HFF-Myc (cell line): ENCODE results near the gene ATG10.

Source experiments
- DNase-seq: peaks from one replicate; pipeline ENCODE4 v3.0.0-alpha.2; 2011; ENCODE audit warnings: low read depth; ENCODE audit errors: extremely low read depth
- H3K4me3 ChIP-seq: replicated peaks from 2 replicates; pipeline ENCODE4 v1.5.1; 2011; ENCODE audit warnings: low read depth, mild to moderate bottlenecking, control low read depth, low read length
- TF ChIP-seq, protein P1 (sequence below): IDR thresholded peaks from 2 replicates; pipeline ENCODE4 v1.5.1; 2012; ENCODE audit warnings: mild to moderate bottlenecking, low read depth, low read length, control low read depth; ENCODE audit errors: missing control alignments

The ATG10 gene

DNA sequence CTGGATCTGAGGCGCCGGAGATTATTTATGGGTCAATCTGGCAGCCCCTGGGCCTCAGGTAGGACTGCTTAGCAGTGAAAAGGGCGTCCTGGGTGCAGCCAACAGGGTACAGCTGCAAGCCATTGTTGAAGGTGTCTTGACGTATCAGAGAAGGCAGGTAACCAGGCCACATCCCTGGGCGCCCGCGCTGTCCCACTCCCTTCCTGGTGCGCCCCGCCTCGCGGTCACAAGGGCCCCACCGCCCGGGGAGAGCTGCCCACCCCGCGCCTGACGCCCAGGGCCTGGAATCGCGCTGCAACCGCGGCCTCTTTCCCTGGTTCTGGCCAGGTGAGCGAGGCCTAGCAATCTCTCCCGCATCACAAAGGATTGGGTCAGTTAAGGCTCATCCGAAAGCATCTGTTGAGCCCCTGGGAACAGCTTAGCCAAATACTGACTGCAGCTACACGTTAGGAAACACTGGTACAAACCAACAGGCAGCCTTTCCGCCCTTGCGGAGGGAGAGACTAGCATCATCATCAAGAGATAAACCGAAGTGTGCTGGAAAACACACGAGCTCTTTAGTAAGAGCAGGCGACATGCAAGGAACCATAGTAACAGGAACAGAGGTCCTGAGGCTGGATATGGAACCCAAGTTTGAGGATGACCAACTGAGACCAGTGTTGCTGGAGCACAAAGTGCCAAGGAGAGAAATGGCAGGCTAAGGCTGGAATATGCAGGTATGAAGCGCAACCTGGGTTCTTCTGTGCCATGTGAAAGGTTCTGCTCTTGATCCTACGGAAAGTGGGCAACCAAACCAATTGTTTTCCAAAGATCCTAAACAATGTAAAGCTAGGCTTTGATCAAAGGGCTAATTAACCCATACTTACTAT, 302.8 kb downstream of the ATG10 start:
- no peak for DNase-seq
- TF ChIP-seq, protein P1, sequence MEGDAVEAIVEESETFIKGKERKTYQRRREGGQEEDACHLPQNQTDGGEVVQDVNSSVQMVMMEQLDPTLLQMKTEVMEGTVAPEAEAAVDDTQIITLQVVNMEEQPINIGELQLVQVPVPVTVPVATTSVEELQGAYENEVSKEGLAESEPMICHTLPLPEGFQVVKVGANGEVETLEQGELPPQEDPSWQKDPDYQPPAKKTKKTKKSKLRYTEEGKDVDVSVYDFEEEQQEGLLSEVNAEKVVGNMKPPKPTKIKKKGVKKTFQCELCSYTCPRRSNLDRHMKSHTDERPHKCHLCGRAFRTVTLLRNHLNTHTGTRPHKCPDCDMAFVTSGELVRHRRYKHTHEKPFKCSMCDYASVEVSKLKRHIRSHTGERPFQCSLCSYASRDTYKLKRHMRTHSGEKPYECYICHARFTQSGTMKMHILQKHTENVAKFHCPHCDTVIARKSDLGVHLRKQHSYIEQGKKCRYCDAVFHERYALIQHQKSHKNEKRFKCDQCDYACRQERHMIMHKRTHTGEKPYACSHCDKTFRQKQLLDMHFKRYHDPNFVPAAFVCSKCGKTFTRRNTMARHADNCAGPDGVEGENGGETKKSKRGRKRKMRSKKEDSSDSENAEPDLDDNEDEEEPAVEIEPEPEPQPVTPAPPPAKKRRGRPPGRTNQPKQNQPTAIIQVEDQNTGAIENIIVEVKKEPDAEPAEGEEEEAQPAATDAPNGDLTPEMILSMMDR: no peak
- H3K4me3 ChIP-seq: no peak overlapping the region

DNA sequence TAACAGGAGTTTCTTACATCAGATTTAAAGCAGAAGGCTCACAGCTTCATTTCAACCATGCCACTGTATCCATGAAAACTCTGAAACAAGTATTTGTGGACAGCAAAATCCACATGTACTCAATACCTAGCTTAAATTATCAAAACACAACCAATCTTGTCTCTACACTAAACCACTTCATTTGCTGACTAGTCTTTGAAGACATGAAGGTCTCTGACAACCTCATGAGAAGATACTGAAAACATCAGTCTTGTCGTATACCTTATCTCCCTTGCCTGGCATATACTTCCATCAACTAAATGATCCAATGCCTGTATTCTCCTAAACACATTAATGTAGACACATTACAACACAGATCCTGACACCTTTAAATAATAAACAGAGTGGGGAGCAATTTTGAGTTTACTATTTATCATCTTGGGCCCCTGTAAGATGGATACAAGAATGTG, 303.4 kb downstream of the ATG10 start:
- TF ChIP-seq, protein P1: no peak
- H3K4me3 ChIP-seq: no peak overlapping the region
- no peak for DNase-seq

DNA sequence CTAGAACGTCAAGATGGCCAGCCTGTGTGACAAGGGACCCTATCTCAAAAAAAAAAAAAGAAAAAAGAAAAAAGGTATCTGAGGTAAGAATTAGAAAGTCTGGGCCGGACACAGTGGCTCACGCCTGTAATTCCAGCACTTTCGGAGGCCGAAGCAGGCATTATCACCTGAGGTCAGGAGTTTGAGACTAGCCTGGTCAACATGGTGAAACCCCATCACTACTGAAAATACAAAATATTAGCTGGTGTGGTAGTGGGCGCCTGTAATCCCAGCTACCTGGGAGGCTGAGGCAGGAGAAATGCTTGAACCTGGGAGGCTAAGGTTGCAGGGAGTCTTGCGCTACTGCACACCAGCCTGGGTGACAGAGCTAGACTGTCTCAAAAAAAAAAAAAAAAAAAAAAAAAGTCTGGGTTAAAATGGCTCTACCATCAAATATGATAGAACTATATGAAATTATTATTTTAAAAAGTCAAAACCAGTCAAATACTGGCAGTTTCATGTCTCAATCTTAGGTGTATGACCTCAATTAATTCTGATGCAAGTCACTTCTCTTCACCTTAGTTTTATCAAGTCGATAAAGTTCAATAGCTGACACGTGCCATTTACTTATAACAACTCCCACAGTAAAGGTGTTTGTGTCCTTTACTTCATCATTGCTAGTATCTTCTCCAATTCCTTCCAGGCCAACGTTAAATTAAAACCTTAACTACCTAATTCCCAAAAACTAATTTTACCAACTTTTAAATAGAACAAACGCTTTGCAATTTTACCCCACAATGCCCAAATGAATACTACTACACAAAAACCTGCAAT, 305.2 kb downstream of the ATG10 start:
- TF ChIP-seq, protein P1: no peak
- DNase-seq: no peak

DNA sequence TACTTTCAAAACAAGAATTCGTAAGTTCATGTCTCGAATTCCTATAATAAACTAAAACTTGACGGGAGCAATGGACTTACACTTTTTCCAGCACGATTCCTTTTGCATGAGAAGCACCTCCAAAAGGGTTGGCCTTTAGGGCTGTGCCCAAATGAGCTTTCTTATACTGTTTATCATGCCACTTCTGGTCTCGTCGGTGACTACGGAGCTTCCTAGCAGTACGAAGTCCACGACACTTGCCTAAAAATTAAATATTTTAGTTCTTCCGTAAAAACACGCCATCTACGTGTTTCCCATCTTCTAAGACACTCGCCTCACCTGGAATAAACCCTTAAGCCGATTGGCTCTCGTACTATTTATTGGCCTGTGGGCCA, 305.8 kb downstream of the ATG10 start:
- TF ChIP-seq, protein P1: no peak
- H3K4me3 ChIP-seq: peak overlapping the region; percentile 71
- DNase-seq: no peak

More for the DNA sequence above, 305.2 kb downstream of the ATG10 start:
- H3K4me3 ChIP-seq: peak overlapping the region; percentile 71

DNA sequence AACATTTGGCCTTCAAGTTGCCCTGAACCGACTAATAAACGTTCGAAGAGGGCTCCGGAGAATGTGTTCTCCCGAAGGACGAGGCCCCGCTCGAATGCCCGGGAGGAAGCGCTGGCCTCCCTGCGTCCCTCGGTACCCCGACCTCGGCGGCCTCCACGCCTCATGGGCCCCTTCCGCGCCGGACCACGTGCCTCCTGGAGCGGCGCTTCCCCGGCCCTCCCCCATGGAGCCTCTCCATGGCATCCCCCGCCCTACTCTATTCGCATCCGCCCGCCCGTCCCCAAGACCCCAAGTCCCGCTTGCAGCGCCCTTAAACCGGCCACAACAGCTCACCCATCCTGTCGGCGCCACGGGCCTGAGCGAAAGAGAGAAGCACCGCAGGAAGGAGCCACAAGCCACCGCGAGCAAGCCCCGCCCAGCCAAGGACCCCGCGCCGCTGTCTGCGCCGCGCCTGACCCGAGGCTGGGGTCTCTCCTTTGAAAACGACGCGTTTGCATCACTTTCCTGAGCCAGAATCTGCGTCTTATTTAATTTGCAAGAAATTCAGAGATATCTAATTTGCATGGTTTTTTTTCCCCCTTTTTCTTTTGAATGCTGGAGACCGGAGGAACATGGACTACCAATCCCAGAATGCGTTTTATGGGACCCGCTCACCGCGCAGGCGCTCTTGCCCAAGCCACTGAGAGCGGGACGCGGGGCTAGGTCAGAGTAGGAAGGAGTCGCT, 306.3 kb downstream of the ATG10 start, which contains the start of gene RPS23:
Gene RPS23, minus strand, starts transcription at position 368 of the 724 bp plus-strand sequence. Its CDS starts 31 bp downstream, at position 337.
- peak within 1 kb of the TSS; percentile 71 for H3K4me3 ChIP-seq
- DNase-seq: peak; percentile 80
- TF ChIP-seq, protein P1: no peak

DNA sequence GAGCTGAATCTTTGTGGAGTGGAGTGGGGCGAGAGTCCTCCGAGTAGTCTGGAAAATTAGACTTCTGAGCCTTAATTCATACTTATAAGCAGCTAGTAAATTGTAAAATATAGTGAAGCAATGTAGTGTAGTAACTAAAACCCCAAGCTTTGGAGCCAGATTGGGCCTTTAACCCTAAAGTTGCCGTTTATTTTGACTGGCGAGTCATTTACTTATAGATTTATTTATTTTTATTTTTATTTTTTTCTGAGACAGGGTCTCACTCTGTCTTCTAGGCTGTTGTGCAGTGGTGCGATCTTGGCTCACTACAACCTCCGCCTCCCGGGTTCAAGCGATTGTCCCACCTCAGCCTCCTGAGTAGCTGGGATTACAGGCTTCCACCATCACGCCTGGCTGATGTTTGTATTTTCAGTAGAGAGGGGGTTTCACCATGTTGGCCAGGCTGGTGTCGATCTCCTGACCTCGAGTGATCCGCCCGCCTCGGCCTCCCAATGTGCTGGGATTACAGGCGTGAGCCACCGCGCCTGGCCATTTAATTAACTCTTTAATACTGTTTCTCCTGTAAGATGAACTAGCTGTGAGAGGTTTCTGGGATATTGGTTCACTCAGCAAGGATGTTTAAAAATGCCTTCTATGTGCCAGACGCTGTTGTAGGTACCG, 307.0 kb downstream of the ATG10 start:
- TF ChIP-seq, protein P1: no peak
- peak overlapping the region; percentile 71 for H3K4me3 ChIP-seq
- DNase-seq: no peak
